Activated B cell treated with CpG ODN at 0.5 μM for 24 hours (primary cell): ENCODE data around the gene MYO1F. TPM values are rescaled to one million over a fixed set of nuclear protein-coding genes. Genes with fewer than 3 reads are reported as not detected.

Experiments
- ATAC-seq: fragments of 200-7000 bp; cut with Tn5 transposase; one replicate; pipeline ENCODE4 v1.10.0; 2021; ENCODE audit warnings: low read depth, mild to moderate bottlenecking, moderate library complexity
- CTCF ChIA-PET: fragments of 350-600 bp; sonication (Branson Sonifier 250); formaldehyde crosslinking; loops from one replicate; lab custom pipeline; 2021; ENCODE audit warnings: antibody characterized with exemption; lab: Charles Lee
- POLR2A ChIA-PET: fragments of 350-600 bp; sonication (Branson Sonifier 250); formaldehyde crosslinking; loops from one replicate; lab custom pipeline; 2021; ENCODE audit warnings: antibody characterized with exemption; lab: Charles Lee
- DNase-seq: peaks from one replicate; pipeline ENCODE4 v3.0.0; 2022
- H3K27ac Mint-ChIP-seq: one replicate; pipeline ENCODE4 v1.8.0; 2020; ENCODE audit warnings: mixed read lengths
- H3K27me3 Mint-ChIP-seq: one replicate; pipeline ENCODE4 v1.8.0; 2021; ENCODE audit warnings: mixed read lengths
- H3K36me3 Mint-ChIP-seq: one replicate; pipeline ENCODE4 v1.8.0; 2021; ENCODE audit warnings: low read depth, mixed read lengths
- H3K4me1 Mint-ChIP-seq: one replicate; pipeline ENCODE4 v1.8.0; 2021; ENCODE audit warnings: mixed read lengths
- H3K4me3 Mint-ChIP-seq: one replicate; pipeline ENCODE4 v1.8.0; 2020; ENCODE audit warnings: mild to moderate bottlenecking, mixed read lengths
- H3K9me3 Mint-ChIP-seq: one replicate; pipeline ENCODE4 v1.8.0; 2020; ENCODE audit warnings: mixed read lengths
- intact Hi-C: fragments of 100-400 bp; cut with micrococcal nuclease; formaldehyde crosslinking; loops from one replicate; pipeline ENCODE4 v1.15.1; 2024
- total RNA-seq: library from RNA; stranded (reverse); gene quantifications from 2 replicates; pipeline ENCODE4 v1.2.3, GENCODE V29; 2022
- TF ChIP-seq, protein P1 (sequence below): fragments of 200-600 bp; IDR thresholded peaks from one replicate; pipeline ENCODE4 v1.8.0; 2022; ENCODE audit warnings: antibody characterized with exemption, mild to moderate bottlenecking

The MYO1F gene
- total RNA-seq, 1 donor from 2014 or later = 63.8 TPM

DNA sequence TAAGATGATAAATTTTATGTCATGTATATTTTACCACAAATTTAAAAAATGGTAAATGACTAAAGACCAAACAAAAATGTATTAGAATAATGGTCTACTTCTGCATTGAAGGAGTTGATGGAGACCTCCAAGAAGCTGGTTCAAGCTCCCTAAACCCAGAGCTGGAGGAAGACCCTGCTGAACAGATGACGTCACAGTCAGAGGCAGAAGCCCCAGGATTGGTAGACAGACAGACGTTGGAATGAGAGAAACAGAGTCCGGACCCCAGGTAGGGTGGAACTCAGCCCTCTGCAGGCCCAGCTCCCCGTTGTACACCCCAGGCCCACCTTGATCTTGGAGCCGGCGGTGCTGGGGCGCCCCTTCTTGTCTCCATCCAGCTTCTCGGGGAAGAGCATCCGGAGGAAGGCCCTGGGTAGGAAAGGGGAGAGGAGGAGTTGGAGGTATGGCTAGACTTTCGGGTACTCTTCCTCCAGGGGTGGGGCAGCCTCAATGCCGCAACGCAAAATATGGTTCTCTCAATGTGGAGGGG lies 37.6 kb downstream of the MYO1F start:
- H3K27ac Mint-ChIP-seq = no peak overlapping the region
- intact Hi-C loops = no loop called here
- H3K4me1 Mint-ChIP-seq = no peaks in the 10 kb centered on the region
- ChIA-PET CTCF (no interaction called here), POLR2A (interaction anchor here (0.6 kb wide), 1 partner anchor 136 kb away, joined by 3 read pairs; no protein-coding TSS in a partner anchor)
- DNase-seq (no peak), ATAC-seq (no peak)
- H3K9me3 Mint-ChIP-seq = no peaks in the 10 kb centered on the region
- TF ChIP-seq, protein P1, sequence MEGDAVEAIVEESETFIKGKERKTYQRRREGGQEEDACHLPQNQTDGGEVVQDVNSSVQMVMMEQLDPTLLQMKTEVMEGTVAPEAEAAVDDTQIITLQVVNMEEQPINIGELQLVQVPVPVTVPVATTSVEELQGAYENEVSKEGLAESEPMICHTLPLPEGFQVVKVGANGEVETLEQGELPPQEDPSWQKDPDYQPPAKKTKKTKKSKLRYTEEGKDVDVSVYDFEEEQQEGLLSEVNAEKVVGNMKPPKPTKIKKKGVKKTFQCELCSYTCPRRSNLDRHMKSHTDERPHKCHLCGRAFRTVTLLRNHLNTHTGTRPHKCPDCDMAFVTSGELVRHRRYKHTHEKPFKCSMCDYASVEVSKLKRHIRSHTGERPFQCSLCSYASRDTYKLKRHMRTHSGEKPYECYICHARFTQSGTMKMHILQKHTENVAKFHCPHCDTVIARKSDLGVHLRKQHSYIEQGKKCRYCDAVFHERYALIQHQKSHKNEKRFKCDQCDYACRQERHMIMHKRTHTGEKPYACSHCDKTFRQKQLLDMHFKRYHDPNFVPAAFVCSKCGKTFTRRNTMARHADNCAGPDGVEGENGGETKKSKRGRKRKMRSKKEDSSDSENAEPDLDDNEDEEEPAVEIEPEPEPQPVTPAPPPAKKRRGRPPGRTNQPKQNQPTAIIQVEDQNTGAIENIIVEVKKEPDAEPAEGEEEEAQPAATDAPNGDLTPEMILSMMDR = no peak
- no peaks in the 10 kb centered on the region for H3K27me3 Mint-ChIP-seq
- H3K36me3 Mint-ChIP-seq = peaks cover 38% of the 10 kb centered on the region
- no peak overlapping the region for H3K4me3 Mint-ChIP-seq

DNA sequence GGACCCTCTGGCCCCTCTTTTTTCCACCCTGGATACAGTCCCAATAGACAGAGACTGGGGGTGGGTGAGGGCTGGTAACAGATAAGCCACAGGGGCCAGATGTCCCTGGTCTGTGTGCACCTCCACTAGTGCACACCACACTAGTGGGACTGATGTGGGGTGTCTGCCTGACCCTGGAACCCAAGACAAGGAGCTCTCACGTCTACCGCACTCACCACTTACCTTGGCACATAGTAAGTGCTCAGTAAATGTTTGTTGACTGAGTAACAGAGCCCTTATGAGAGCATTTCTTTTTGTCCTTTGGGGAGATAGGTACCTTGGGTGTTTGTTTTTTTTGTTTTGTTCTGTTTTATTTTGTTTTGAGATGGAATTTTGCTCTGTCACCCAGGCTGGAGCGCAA lies 40.1 kb downstream of the MYO1F start:
- no peaks in the 10 kb centered on the region for H3K27me3 Mint-ChIP-seq
- intact Hi-C loops = no loop called here
- POLR2A ChIA-PET = no interaction called here
- ATAC-seq (no peak), DNase-seq (no peak)
- TF ChIP-seq, protein P1 = no peak
- no peak overlapping the region for H3K27ac Mint-ChIP-seq
- CTCF ChIA-PET = interaction anchor here (1.1 kb wide), 1 partner anchor 43 kb away, joined by 4 read pairs; no protein-coding TSS in a partner anchor
- no peaks in the 10 kb centered on the region for H3K9me3 Mint-ChIP-seq
- H3K36me3 Mint-ChIP-seq = peaks cover 43% of the 10 kb centered on the region
- H3K4me1 Mint-ChIP-seq = no peaks in the 10 kb centered on the region
- H3K4me3 Mint-ChIP-seq = no peak overlapping the region

DNA sequence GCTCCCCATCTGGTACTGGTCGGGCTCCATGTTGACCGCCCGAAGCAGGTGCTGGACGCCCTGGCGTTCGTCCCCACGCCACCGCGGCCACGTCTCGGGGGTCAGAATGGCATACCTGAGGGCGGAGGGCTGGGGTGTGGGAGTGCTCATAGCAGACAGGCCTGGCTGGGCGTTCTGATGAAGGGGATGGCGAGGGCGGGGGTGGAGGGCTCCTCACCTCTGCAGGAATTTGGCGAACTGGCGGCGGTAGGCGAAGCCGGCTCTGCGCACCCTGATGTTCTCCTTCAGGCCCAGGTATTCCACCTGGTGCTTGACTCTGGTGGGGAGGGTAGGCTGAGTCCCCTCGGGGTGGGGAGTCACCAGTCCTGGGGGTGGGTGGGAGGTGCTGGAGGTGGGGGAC lies 41.0 kb downstream of the MYO1F start:
- no peaks in the 10 kb centered on the region for H3K27me3 Mint-ChIP-seq
- H3K27ac Mint-ChIP-seq = no peak overlapping the region
- H3K9me3 Mint-ChIP-seq = no peaks in the 10 kb centered on the region
- DNase-seq (no peak), ATAC-seq (no peak)
- peaks cover 45% of the 10 kb centered on the region for H3K36me3 Mint-ChIP-seq
- intact Hi-C loops = no loop called here
- H3K4me1 Mint-ChIP-seq = no peaks in the 10 kb centered on the region
- TF ChIP-seq, protein P1 = no peak
- no peak overlapping the region for H3K4me3 Mint-ChIP-seq
- CTCF ChIA-PET = no interaction called here
- POLR2A ChIA-PET = no interaction called here

DNA sequence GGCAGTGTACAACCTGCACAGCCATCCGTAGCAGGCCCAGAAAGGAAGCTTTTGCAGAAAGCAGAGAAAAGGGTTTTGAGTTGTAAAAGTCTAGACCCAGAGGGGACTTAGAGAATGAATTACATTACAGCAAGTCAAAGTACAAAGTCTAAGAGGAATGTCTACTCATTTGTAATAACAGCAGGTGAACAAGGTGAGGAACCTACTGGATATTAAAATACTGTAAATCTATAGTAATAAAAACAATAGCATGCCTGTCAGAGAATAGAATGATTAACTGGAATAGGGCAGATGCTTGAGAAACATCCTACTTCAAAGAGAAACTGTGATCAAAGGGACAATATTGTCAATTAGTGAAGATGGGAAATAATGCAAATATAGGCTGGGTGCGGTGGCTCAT lies 45.0 kb downstream of the MYO1F start:
- H3K4me1 Mint-ChIP-seq = no peaks in the 10 kb centered on the region
- no peaks in the 10 kb centered on the region for H3K27me3 Mint-ChIP-seq
- ATAC-seq (no peak), DNase-seq (no peak)
- ChIA-PET CTCF (no interaction called here), POLR2A (interaction anchor here (0.6 kb wide), 1 partner anchor 129 kb away, joined by 3 read pairs; no protein-coding TSS in a partner anchor)
- peaks cover 60% of the 10 kb centered on the region for H3K36me3 Mint-ChIP-seq
- H3K9me3 Mint-ChIP-seq = no peaks in the 10 kb centered on the region
- TF ChIP-seq, protein P1 = no peak
- peak overlapping the region; percentile 31 for H3K27ac Mint-ChIP-seq
- H3K4me3 Mint-ChIP-seq = no peak overlapping the region
- intact Hi-C loops = no loop called here

DNA sequence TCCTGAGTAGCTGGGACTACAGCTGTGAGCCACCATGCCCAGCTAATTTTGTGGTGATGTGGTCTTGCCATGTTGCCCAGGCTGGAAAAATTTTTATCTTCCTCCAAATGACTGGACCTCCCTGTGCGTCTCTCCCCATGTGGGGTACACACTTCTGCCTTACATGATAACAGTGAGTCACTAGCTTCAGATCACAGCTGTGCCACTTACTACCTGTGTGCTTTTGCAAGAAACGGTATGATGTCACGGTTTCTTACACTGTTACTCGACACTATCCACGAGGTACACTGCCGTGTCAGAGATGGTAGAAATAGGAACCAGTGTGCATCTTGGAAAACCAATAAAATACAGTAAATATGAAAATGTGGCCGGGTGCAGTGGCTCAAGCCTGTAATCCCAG lies 45.8 kb downstream of the MYO1F start:
- POLR2A ChIA-PET = no interaction called here
- Mint-ChIP-seq H3K9me3 (no peaks in the 10 kb centered on the region), H3K27ac (no peak overlapping the region), H3K36me3 (peaks cover 61% of the 10 kb centered on the region), H3K27me3 (no peaks in the 10 kb centered on the region), H3K4me1 (no peaks in the 10 kb centered on the region), H3K4me3 (no peak overlapping the region)
- TF ChIP-seq, protein P1 = no peak
- DNase-seq (no peak), ATAC-seq (no peak)
- CTCF ChIA-PET = no interaction called here
- intact Hi-C loops = no loop called here
